A673 (cell line): ENCODE measurements around the gene GEMIN2. TPM values are rescaled to one million over a fixed set of nuclear protein-coding genes. Genes with fewer than 3 reads are reported as not detected.

Experiments used
- BruUV-seq: library from RNA; stranded (reverse); fragments of 400-500 nt; replicated peaks from 2 replicates; lab custom pipeline; 2021; lab: Mats Ljungman, UMichigan
- CTCF ChIA-PET: fragments of 300-600 bp; sonication (Branson Sonifier 250); formaldehyde crosslinking; loops from one replicate; lab custom pipeline; 2022; ENCODE audit warnings: antibody characterized with exemption; lab: Charles Lee
- POLR2A ChIA-PET: fragments of 300-600 bp; sonication (Branson Sonifier 250); formaldehyde crosslinking; loops from one replicate; lab custom pipeline; 2022; ENCODE audit warnings: antibody characterized with exemption; ENCODE audit not compliant: low non-redundant PET; lab: Charles Lee
- DNase-seq: peaks from one replicate; pipeline ENCODE4 v3.0.0-alpha.2; 2015; ENCODE audit warnings: low spot score
- H3K27ac ChIP-seq: fragments of 200-600 bp; sonication (generic); 2 replicates; pipeline ENCODE4 v1.5.1; 2016; ENCODE audit warnings: mixed run types, low read depth, mild to moderate bottlenecking, mixed read lengths, antibody characterized with exemption, low read length; ENCODE audit not compliant: poor library complexity, severe bottlenecking
- H3K27me3 ChIP-seq: fragments of 200-600 bp; sonication (generic); replicated peaks from 2 replicates; pipeline ENCODE4 v1.6.1; 2017; ENCODE audit warnings: mixed run types, low read depth, mild to moderate bottlenecking, mixed read lengths, antibody characterized with exemption, low read length; ENCODE audit not compliant: insufficient read depth, poor library complexity
- H3K36me3 ChIP-seq: fragments of 200-600 bp; sonication (generic); 2 replicates; pipeline ENCODE4 v1.6.1; 2016; ENCODE audit warnings: mixed run types, mild to moderate bottlenecking, mixed read lengths, antibody characterized with exemption, low read length; ENCODE audit not compliant: insufficient read depth, poor library complexity, severe bottlenecking
- H3K4me1 ChIP-seq: fragments of 200-600 bp; sonication (generic); 2 replicates; pipeline ENCODE4 v1.6.1; 2017; ENCODE audit warnings: mixed run types, mild to moderate bottlenecking, mixed read lengths, antibody characterized with exemption, low read length; ENCODE audit not compliant: insufficient read depth, poor library complexity, severe bottlenecking
- H3K4me3 ChIP-seq: fragments of 200-600 bp; sonication (generic); 2 replicates; pipeline ENCODE4 v1.5.1; 2016; ENCODE audit warnings: low read depth, mixed run types, mild to moderate bottlenecking, mixed read lengths, low read length; ENCODE audit not compliant: poor library complexity, severe bottlenecking
- H3K9me3 ChIP-seq: fragments of 200-600 bp; sonication (generic); 2 replicates; pipeline ENCODE4 v1.6.1; 2016; ENCODE audit warnings: mixed run types, low read depth, mild to moderate bottlenecking, mixed read lengths, antibody characterized with exemption, low read length; ENCODE audit not compliant: poor library complexity, severe bottlenecking
- EZH2 ChIP-seq: fragments of 200-600 bp; sonication (generic); IDR thresholded peaks from 2 replicates; pipeline ENCODE4 v1.6.1; 2017; ENCODE audit warnings: borderline replicate concordance, low read depth, mild to moderate bottlenecking, mixed read lengths, antibody characterized with exemption, low read length; ENCODE audit not compliant: poor library complexity, severe bottlenecking
- intact Hi-C: fragments of 100-400 bp; cut with micrococcal nuclease; formaldehyde crosslinking; loops from one replicate; pipeline ENCODE4 v1.10.0; 2022; ENCODE audit not compliant: unreplicated experiment
- total RNA-seq: library from RNA; stranded (reverse); gene quantifications from 2 replicates; pipeline ENCODE4 v1.2.3, GENCODE V29; 2021
- TF ChIP-seq, protein P1 (sequence below): fragments of 300-800, 200-600 bp; sonication (generic); conservative IDR thresholded peaks from 2 replicates; pipeline ENCODE4 v1.5.1; 2017; ENCODE audit warnings: low read depth, mild to moderate bottlenecking, antibody characterized with exemption, low read length, moderate library complexity, mixed read lengths

Gene GEMIN2
- total RNA-seq, 1 experiment from 2014 or later = 27.7 TPM

GRCh38 chr14:39107591-39107996 lies 6.5 kb upstream of the GEMIN2 start:
- Histone ChIP-seq H3K4me1 (no peaks in the 10 kb centered on the region), H3K9me3 (no peaks in the 10 kb centered on the region), H3K27me3 (no peaks in the 10 kb centered on the region), H3K4me3 (no peak overlapping the region), H3K27ac (no peak overlapping the region), H3K36me3 (no peaks in the 10 kb centered on the region)
- TF ChIP-seq EZH2 = no peak
- TF ChIP-seq, protein P1, sequence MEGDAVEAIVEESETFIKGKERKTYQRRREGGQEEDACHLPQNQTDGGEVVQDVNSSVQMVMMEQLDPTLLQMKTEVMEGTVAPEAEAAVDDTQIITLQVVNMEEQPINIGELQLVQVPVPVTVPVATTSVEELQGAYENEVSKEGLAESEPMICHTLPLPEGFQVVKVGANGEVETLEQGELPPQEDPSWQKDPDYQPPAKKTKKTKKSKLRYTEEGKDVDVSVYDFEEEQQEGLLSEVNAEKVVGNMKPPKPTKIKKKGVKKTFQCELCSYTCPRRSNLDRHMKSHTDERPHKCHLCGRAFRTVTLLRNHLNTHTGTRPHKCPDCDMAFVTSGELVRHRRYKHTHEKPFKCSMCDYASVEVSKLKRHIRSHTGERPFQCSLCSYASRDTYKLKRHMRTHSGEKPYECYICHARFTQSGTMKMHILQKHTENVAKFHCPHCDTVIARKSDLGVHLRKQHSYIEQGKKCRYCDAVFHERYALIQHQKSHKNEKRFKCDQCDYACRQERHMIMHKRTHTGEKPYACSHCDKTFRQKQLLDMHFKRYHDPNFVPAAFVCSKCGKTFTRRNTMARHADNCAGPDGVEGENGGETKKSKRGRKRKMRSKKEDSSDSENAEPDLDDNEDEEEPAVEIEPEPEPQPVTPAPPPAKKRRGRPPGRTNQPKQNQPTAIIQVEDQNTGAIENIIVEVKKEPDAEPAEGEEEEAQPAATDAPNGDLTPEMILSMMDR = peak; percentile 65
- ChIA-PET POLR2A (no interaction called here), CTCF (no interaction called here)
- intact Hi-C loops = loop anchor here (1.0 kb wide), 1 partner anchor 261 kb away; no protein-coding TSS in a partner anchor
- no TSS peak for BruUV-seq
- DNase-seq = peak; percentile 48

DNA sequence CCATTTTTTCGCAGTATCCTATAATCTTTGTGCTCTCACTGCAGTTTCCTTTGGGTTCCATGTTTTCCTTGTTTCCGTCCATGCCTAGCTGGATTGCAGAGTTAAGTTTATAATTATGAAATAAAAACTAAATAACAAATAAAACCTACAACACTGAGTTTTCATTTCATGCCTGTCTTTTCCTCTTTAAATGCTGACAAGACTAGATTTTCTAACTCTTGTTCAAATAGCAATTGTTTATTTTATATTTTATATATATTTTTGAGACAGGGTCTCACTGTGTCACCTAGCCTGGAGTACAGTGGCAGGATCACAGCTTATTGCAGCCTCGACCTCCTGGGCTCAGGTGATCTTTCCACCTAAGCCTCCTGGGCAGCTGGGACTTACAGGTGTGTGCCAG lies 5.3 kb upstream of the GEMIN2 start:
- no peak overlapping the region for H3K4me3 ChIP-seq
- DNase-seq = no peak
- peaks cover 3% of the 10 kb centered on the region for H3K4me1 ChIP-seq
- H3K27me3 ChIP-seq = no peaks in the 10 kb centered on the region
- no TSS peak for BruUV-seq
- no peaks in the 10 kb centered on the region for H3K36me3 ChIP-seq
- TF ChIP-seq EZH2 = no peak
- TF ChIP-seq, protein P1 = no peak
- intact Hi-C loops = loop anchor here (2.0 kb wide), 1 partner anchor 318 kb away; no protein-coding TSS in a partner anchor
- ChIA-PET CTCF (no interaction called here), POLR2A (no interaction called here)
- no peaks in the 10 kb centered on the region for H3K9me3 ChIP-seq
- H3K27ac ChIP-seq = no peak overlapping the region

GRCh38 chr14:39109893-39110715 lies 4.0 kb upstream of the GEMIN2 start:
- ChIA-PET CTCF (interaction anchor here (0.6 to 0.7 kb wide), 2 partner anchors 25 to 58 kb away, joined by 3 to 5 read pairs; no protein-coding TSS in a partner anchor), POLR2A (no interaction called here)
- H3K36me3 ChIP-seq = no peaks in the 10 kb centered on the region
- BruUV-seq = no TSS peak
- no peaks in the 10 kb centered on the region for H3K9me3 ChIP-seq
- intact Hi-C loops = loop anchor here (2.0 to 5.0 kb wide), 2 partner anchors 62 to 317 kb away; partner anchors contain the start of gene TRAPPC6B
- peaks cover 3% of the 10 kb centered on the region for H3K4me1 ChIP-seq
- no peaks in the 10 kb centered on the region for H3K27me3 ChIP-seq
- no peak for DNase-seq
- H3K27ac ChIP-seq = no peak overlapping the region
- TF ChIP-seq EZH2 = no peak
- TF ChIP-seq, protein P1 = no peak
- H3K4me3 ChIP-seq = no peak overlapping the region
